GM12878 (cell line): ENCODE data around the gene COL18A1.

ENCODE experiments used
- KLF5 ChIP-seq: fragments of 450-650 bp; IDR thresholded peaks from 2 replicates; pipeline ENCODE4 v1.6.1; 2014; ENCODE audit warnings: mild to moderate bottlenecking; ENCODE audit not compliant: partially characterized antibody
- SIN3A ChIP-seq: IDR thresholded peaks from 2 replicates; pipeline ENCODE4 v1.6.1; 2012; ENCODE audit warnings: low read depth, low read length, improper control_type of control experiment
- SMARCA5 ChIP-seq: fragments of 450-650 bp; IDR thresholded peaks from 2 replicates; pipeline ENCODE4 v1.6.1; 2017; ENCODE audit warnings: mild to moderate bottlenecking

DNA sequence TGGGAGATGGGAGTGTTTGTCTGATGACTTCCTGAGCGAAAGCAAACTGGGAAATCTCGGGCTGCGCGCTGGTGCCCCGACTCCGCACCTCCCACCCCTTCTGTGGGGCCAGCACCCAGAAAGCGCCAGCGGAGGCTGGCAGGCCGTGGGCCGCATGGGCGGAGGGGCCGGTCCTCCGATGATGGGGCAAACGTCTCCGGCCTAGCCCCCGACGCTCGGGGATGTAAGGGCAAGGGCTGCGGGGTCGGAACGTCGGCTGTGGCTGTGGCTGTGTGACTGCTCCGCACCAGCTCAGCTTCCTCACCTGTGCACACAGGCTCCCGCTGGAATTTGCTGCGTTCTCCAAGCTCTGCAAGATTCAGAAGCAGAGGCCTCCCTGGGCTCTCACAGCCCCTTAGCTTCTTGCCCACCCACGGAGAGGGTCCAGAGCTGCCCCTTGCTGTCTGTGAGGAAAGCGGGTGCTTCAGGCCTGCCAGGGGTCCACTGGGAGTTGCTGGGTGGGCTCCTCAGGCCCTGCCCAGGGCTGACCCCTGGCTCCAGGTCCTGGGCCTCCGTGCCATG is 35.0 kb downstream of the COL18A1 start:
- TF ChIP-seq SIN3A: no peak
- TF ChIP-seq SMARCA5: no peak
- no peak for TF ChIP-seq KLF5
